ENCODE data around the gene KIF18A.

GRCh38 chr11:28142724-28143123 lies 34.8 kb upstream of the KIF18A start:
- TF ChIP-seq POLR2AphosphoS5 (IDR thresholded peaks at IDR 0.05) (no peak), POLR2A (IDR thresholded peaks at IDR 0.05) (no peak)
- TF ChIP-seq, protein P1, sequence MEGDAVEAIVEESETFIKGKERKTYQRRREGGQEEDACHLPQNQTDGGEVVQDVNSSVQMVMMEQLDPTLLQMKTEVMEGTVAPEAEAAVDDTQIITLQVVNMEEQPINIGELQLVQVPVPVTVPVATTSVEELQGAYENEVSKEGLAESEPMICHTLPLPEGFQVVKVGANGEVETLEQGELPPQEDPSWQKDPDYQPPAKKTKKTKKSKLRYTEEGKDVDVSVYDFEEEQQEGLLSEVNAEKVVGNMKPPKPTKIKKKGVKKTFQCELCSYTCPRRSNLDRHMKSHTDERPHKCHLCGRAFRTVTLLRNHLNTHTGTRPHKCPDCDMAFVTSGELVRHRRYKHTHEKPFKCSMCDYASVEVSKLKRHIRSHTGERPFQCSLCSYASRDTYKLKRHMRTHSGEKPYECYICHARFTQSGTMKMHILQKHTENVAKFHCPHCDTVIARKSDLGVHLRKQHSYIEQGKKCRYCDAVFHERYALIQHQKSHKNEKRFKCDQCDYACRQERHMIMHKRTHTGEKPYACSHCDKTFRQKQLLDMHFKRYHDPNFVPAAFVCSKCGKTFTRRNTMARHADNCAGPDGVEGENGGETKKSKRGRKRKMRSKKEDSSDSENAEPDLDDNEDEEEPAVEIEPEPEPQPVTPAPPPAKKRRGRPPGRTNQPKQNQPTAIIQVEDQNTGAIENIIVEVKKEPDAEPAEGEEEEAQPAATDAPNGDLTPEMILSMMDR (IDR thresholded peaks at IDR 0.05), result no peak
